Measurements from ENCODE around the gene FAM171A2.
"Not testable (repeated sequence)": the region's sequence is repeated elsewhere in the genome, so short reads cannot be mapped to it uniquely, and the experiment has no call there.

Gene FAM171A2

DNA sequence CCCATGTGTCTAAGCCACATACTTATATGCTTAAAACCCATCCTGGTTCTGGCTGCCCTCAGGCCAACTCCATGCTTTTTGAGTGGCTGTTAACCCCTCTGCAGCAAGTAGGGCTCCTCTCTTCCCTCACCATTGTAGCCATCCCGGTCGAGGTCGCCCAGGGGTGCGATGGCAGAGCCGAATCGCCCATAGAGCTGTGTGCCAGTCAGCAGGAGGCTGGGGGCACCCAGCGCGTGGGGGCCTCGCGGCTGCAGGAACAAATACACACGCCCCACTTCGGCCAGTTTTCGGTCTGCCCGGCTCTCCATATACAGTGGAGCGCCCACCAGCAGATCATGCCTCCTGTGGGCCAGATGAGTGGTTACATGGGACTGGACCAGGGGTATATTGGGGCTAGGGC, 19.7 kb upstream of the FAM171A2 start:
- no peak for DNase-seq

DNA sequence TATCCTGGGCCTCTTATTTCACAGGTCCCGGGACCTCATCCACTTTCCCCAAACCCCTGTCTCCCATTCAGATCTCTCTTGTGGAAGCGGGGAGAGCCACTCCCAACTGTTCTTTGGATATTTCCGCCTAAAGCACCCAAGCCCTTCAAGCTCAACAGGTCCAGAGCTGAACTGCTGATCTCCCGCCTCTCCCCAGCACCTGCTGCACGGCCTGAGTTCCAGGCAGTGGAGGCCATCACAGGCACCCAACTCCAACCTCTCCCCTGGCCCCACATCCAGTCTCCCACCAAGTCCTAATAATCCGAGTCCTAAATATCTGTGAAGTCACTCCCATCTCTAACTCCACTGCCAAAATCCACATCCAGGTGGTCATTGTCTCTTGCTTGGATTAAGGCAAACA, 19.3 kb upstream of the FAM171A2 start:
- no peak for DNase-seq

- DNase-seq = no peak
These were observed 18.2 kb upstream of the FAM171A2 start for GRCh38 chr17:44381810-44382305.

GRCh38 chr17:44380767-44381166, 17.1 kb upstream of the FAM171A2 start:
- no peak for DNase-seq

GRCh38 chr17:44379887-44380286, 16.2 kb upstream of the FAM171A2 start:
- DNase-seq = no peak

DNA sequence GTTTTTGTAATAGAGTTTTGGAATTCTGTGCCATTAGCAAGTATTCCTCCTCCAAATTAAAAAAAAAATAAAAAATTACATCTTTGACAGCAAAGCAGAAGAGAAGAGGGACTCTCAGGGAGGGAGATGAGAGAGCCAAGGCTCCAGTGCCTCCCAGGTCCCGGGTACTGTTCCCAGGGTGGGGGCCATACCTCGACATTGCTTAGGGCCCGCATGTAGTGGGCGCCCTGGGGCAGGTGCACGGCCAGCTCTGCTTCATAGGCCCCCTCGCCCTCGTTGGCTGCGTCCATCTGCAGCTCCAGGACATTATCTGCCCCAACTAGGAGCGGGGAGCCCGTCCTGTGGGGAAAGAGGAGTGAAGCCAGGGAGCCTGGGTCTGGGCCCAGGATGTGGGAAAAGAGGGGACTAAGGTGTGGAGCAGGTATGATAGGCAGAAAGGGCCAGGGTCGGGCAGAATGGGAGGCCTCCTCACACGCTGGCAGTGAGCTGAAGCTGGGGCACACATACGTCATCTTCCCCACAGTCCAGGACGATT, 14.6 kb upstream of the FAM171A2 start:
- DNase-seq = no peak

DNA sequence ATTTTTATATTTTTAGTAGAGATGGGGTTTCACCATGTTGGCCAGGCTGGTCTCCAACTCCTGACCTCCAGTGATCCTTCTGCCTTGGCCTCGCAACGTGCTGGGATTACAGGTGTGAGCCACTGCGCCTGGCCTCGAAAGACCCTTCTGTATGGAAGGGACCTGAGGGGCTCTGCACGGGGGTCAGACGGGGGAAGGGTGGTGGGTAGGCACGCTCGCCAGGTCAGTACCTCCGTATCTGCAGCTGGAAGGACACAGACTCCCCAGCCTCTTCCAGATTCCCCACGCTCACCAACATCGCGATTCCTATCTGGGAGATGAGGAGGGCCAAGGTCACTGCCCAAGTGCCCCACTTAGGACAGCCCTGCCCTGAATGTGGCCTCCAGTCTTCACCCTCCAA, 13.1 kb upstream of the FAM171A2 start:
- no peak for DNase-seq

GRCh38 chr17:44376124-44376523, 12.5 kb upstream of the FAM171A2 start:
- no peak for DNase-seq

DNA sequence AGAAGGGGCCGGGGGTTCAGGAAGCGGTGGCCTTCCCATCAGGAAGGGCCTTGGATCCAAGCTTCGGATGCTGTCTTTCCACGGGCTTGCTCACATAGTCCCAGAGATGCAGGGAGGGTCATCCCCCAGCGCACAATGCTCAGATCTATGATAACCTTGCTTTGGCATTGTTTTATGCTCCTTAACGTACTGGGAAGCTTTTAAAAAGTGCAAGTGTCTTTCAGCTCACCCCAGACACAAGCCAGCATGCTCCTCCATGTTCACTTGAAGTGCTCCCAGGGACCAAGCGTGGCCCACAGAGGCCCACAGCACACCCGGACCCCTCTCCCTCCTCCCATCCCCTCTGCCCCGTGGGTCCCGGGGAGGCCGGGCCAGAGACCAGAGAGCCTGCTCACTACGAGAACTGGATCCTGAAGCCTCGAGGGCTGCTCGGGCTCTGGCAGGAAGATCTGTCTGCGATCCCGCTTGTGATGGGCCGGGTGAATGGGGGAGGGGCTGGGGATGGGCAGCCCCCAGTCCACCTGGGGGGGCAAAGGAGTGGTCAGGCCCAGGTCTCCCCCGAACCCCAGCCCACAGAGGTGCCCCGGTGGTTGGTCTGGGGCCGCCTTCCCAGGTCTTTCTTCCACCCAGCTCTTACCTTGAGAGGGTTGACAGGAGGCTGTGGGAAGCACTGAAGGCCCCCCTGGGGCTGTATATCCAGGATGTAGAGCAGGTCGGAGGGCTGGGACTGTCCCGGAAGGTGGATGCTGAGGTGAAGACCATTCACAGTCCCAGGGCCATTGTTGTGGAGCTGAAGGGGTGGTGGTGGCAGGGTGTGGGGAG, 11.8 kb upstream of the FAM171A2 start:
- DNase-seq = no peak

DNA sequence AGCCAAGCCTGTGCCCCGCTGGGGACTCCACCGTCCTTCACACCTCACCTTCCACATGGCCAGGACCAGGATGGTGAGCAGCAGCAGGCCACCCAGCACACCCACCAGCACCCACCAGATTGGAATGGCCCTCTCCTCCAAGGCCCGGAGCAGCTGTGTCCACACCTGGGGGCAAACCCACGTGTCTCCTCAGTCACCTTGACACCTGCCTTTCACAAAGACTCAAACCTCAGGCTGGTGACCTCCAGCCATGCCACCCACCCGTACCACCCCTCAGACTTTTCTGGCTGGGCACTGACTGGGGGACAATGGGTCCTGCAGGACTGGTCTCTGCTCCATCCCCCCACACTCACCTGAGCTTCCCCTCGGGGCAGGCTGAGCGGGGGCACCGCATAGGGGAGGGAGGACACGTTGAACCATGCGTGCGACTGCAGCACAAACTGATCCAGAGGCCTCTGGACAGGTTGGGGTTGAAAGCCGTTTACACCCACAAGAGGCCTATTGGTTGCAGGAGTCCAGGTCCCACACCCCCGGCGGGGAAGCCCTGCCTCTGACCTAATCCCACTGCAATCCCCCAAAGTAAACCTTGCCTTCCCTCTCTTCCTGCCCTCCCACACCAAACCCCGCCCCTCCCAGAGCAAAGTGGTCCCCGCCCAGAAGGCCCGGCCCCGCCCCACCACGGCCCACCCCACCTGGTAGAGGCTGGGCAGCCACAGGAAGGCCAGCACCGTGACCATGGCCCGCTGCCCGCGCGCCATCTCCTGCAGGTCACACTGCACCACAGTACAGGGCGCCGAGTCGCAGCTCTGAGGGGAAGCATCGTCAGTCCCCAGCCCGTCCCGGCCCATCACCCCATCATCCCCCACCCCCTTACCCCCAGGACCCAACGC, 10.9 kb upstream of the FAM171A2 start:
- no peak for DNase-seq

DNA sequence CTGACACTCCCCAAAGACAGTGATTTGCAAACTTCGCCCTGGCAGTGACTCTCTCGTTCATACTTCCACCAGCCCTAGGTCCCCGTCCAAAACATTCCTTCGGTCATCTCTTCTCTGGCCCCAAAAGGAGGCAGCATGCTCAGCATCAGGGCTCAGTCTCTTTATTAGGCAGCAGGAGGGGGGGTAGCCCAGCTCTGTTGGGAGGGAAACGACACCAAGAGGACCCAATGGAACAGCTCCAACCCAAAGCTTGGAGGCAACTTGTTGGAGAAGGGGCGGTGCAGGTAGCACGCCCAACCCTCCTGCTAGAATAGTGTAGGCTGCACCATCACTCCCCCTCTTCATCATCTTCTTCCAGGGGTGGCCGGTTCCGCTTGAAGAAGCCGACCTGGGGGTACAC, 8.4 kb upstream of the FAM171A2 start:
- no peak for DNase-seq

DNA sequence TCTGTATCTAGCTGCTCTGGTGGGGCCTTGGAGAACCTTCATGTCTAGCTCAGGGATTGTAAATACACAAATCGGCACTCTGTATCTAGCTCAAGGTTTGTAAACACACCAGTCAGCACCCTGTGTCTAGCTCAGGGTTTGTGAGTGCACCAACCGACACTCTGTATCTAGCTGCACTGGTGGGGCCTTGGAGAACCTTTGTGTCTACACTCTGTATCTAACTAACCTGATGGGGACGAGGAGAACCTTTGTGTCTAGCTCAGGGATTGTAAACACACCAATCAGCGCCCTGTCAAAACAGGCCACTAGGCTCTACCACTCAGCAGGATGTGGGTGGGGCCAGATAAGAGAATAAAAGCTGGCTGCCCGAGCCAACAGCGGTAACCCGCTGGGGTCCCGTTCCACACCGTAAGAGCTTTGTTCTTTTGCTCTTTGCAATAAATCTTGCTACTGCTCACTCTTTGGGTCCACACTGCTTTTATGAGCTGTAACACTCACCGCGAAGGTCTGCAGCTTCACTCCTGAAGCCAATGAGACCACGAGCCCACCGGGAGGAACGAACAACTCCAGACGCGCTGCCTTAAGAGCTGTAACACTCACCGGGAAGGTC, 5.9 kb upstream of the FAM171A2 start:
- not testable (repeated sequence) for DNase-seq

- DNase-seq = not testable (repeated sequence)
These were observed 5.0 kb upstream of the FAM171A2 start for GRCh38 chr17:44368391-44369243.

DNA sequence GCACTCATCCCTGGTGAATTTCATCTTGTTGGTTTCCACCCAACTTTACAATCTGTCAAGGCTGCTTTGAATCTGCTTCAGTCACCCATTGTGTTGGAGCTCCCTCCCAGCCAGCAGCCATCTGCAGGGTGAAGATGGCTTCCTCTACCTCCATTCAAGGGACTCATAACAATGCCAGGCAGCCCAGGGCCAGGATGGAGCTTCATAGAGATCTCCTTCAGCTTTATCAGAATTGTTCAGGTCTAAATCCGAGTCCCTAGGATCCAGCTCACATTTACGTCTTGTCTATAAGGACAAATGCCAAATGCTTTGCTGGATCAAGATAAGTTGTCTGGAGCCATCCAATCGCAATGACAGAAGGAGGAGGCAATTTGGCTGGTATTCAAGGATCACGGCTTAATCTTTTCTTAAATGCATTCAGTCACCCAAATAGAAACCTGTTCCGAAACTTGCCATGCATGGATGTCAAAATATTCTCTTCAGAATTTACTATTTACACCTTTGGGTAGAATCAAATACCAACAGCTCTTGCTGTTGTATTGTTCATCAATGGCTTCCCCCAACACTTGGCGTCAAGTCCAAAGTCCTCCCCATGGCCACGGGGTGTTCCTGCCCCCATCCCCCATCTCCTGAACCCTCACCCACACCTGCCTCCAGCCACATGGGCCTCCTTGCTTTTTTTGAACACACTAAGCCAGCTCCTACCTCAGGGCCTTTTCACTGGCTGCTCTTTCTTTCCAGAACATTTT, 3.8 kb upstream of the FAM171A2 start:
- DNase-seq = no peak

DNA sequence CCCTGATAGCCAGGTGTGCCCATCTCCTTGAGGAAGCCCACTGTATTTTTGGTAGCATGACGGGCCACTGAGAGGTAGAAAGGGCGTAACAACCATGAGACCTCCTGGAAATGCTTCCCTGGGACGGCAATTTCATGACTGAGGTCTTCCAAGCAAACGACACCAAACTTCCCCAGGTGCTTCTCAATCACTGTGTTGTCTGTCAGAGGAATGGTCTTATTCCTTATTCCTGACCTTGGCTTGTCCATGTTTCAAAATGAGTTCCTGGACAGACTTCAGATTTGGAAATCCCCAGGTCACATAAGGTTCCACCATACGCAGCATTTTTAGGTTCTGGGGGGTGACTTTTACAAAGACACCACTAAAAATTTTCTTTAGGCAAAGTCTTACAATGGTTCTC, 1.4 kb upstream of the FAM171A2 start:
- not testable (repeated sequence) for DNase-seq

GRCh38 chr17:44362949-44363612, 572 bp downstream of the FAM171A2 start:
- DNase-seq = no peak

GRCh38 chr17:44362459-44362948, 1.1 kb downstream of the FAM171A2 start:
- no peak for DNase-seq

GRCh38 chr17:44361292-44362260, 2.1 kb downstream of the FAM171A2 start:
- no peak for DNase-seq

GRCh38 chr17:44360826-44361225, 2.8 kb downstream of the FAM171A2 start:
- DNase-seq = no peak
